GDM1 (cell line): Measurements from ENCODE around the gene SERPINF2.
"Not testable (repeated sequence)": the region's sequence is repeated elsewhere in the genome, so short reads cannot be mapped to it uniquely, and the experiment has no call there.

Experiments used
- DNase-seq: peaks from one replicate; lab custom pipeline; 2025; lab: John Stamatoyannopoulos, UW

The SERPINF2 gene

GRCh38 chr17:1735418-1735817, 7.3 kb upstream of the SERPINF2 start:
- no peak for DNase-seq

- no peak for DNase-seq
Observed at GRCh38 chr17:1735834-1736347, 6.8 kb upstream of the SERPINF2 start.

GRCh38 chr17:1736348-1737281, 6.1 kb upstream of the SERPINF2 start:
- no peak for DNase-seq

- no peak for DNase-seq
Observed at GRCh38 chr17:1737531-1738291, 5.0 kb upstream of the SERPINF2 start.

- not testable (repeated sequence) for DNase-seq
Observed at GRCh38 chr17:1741899-1742298, 772 bp upstream of the SERPINF2 start.

- DNase-seq = no peak
Observed at GRCh38 chr17:1743088-1743439, 393 bp downstream of the SERPINF2 start.

GRCh38 chr17:1744551-1745512, 2.2 kb downstream of the SERPINF2 start:
- DNase-seq = no peak

- DNase-seq = no peak
Observed at GRCh38 chr17:1745513-1746020, 2.9 kb downstream of the SERPINF2 start.

- DNase-seq = no peak
Observed at GRCh38 chr17:1746975-1747543, 4.4 kb downstream of the SERPINF2 start.

GRCh38 chr17:1750628-1751027, 8.0 kb downstream of the SERPINF2 start:
- DNase-seq = no peak

GRCh38 chr17:1752425-1753262, 10.0 kb downstream of the SERPINF2 start:
- peak; percentile 38 for DNase-seq

- no peak for DNase-seq
Observed at GRCh38 chr17:1753767-1754429, 11.2 kb downstream of the SERPINF2 start.

GRCh38 chr17:1754430-1755112, 11.9 kb downstream of the SERPINF2 start:
- no peak for DNase-seq

GRCh38 chr17:1755252-1755826, 12.7 kb downstream of the SERPINF2 start:
- DNase-seq = no peak

GRCh38 chr17:1755827-1756262, 13.2 kb downstream of the SERPINF2 start:
- no peak for DNase-seq

- DNase-seq = no peak
Observed at GRCh38 chr17:1758807-1759206, 16.1 kb downstream of the SERPINF2 start.

GRCh38 chr17:1759529-1759928, 16.9 kb downstream of the SERPINF2 start:
- DNase-seq = no peak

- no peak for DNase-seq
Observed at GRCh38 chr17:1762233-1762900, 19.7 kb downstream of the SERPINF2 start.
